Smooth muscle cell (in vitro differentiated cells): ENCODE data around the gene PROM1. TPM values are rescaled to one million over a fixed set of nuclear protein-coding genes. Genes with fewer than 3 reads are reported as not detected.

Experiments used
- DNase-seq: peaks from one replicate; lab custom pipeline; 2025; ENCODE audit not compliant: unreplicated experiment; lab: John Stamatoyannopoulos, UW
- H2AFZ ChIP-seq: fragments of 200-600 bp; sonication (generic); 2 replicates; pipeline ENCODE4 v1.6.0; 2016; ENCODE audit warnings: antibody characterized with exemption, low read depth, mild to moderate bottlenecking
- H3F3A ChIP-seq: fragments of 200-600 bp; sonication (generic); 2 replicates; pipeline ENCODE4 v1.6.0; 2017; ENCODE audit warnings: antibody characterized with exemption, low read depth
- H3K27ac ChIP-seq: fragments of 200-600 bp; sonication (generic); 2 replicates; pipeline ENCODE4 v1.5.1; 2016; ENCODE audit warnings: low read depth, mild to moderate bottlenecking
- H3K27me3 ChIP-seq: fragments of 200-600 bp; sonication (generic); 2 replicates; pipeline ENCODE4 v1.6.1; 2016; ENCODE audit warnings: low read depth, mild to moderate bottlenecking
- H3K36me3 ChIP-seq: fragments of 200-600 bp; sonication (generic); 2 replicates; pipeline ENCODE4 v1.5.1; 2016; ENCODE audit warnings: low read depth
- H3K4me1 ChIP-seq: fragments of 200-600 bp; sonication (generic); 2 replicates; pipeline ENCODE4 v1.5.1; 2016; ENCODE audit warnings: low read depth
- H3K4me2 ChIP-seq: fragments of 200-600 bp; sonication (generic); 2 replicates; pipeline ENCODE4 v1.6.0; 2016; ENCODE audit warnings: mild to moderate bottlenecking
- H3K4me3 ChIP-seq: fragments of 200-600 bp; sonication (generic); 2 replicates; pipeline ENCODE4 v1.5.1; 2016; ENCODE audit warnings: mild to moderate bottlenecking
- H3K79me2 ChIP-seq: fragments of 200-600 bp; sonication (generic); 2 replicates; pipeline ENCODE4 v1.6.0; 2016; ENCODE audit warnings: low read depth, mild to moderate bottlenecking
- H3K9ac ChIP-seq: fragments of 200-600 bp; sonication (generic); 2 replicates; pipeline ENCODE4 v1.6.0; 2016; ENCODE audit warnings: low read depth
- H3K9me3 ChIP-seq: fragments of 200-600 bp; sonication (generic); replicated peaks from 2 replicates; pipeline ENCODE4 v1.5.1; 2016; ENCODE audit warnings: low read depth
- H4K20me1 ChIP-seq: fragments of 200-600 bp; sonication (generic); 2 replicates; pipeline ENCODE4 v1.6.0; 2016; ENCODE audit warnings: low read depth
- CTCF ChIP-seq: fragments of 200-600 bp; sonication (generic); IDR thresholded peaks from 2 replicates; pipeline ENCODE4 v1.5.1; 2017; ENCODE audit warnings: borderline replicate concordance, mild to moderate bottlenecking, antibody characterized with exemption; ENCODE audit not compliant: insufficient read depth, poor library complexity, severe bottlenecking
- WGBS: methylation state at CpG from one replicate; pipeline ENCODE4 v1.1.7; 2016; ENCODE audit warnings: low lambda C conversion rate; 5-methylcytosine and 5-hydroxymethylcytosine counted together
- polyA plus RNA-seq: library from polyadenylated mRNA; unstranded; fragments of >200 nt; fragmentation: Nextera tagmentation; extraction: Ambion mirVana; gene quantifications from 2 replicates; pipeline ENCODE4 v1.2.1, GENCODE V29; 2016
- total RNA-seq: library from RNA; depleted of rRNA; stranded (reverse); fragments of >200 nt; gene quantifications from 2 replicates; pipeline ENCODE4 v1.2.3, GENCODE V29; 2014

The PROM1 gene
- total and polyA plus RNA-seq, 2 experiments from 2014 or later, result 0.56 to 1.7 TPM

GRCh38 chr4:15953625-15954024, 130.2 kb downstream of the PROM1 start:
- H4K20me1 ChIP-seq, result no peaks in the 10 kb centered on the region
- no peak overlapping the region for H3K4me2 ChIP-seq
- H3K4me3 ChIP-seq, result no peak overlapping the region
- H3K9ac ChIP-seq, result no peak overlapping the region
- H3K27me3 ChIP-seq, result no peaks in the 10 kb centered on the region
- TF ChIP-seq CTCF, result no peak
- H3K27ac ChIP-seq, result no peak overlapping the region
- no peaks in the 10 kb centered on the region for H3F3A ChIP-seq
- no peak for DNase-seq
- H2AFZ ChIP-seq, result no peak overlapping the region
- H3K79me2 ChIP-seq, result no peaks in the 10 kb centered on the region
- no peaks in the 10 kb centered on the region for H3K36me3 ChIP-seq
- H3K4me1 ChIP-seq, result no peaks in the 10 kb centered on the region
- no peaks in the 10 kb centered on the region for H3K9me3 ChIP-seq
- 85% methylated on average over 5 of the region's 5 CpGs for WGBS

- Histone ChIP-seq H2AFZ (no peak overlapping the region), H3K36me3 (no peaks in the 10 kb centered on the region), H3K9ac (no peak overlapping the region), H3K4me3 (no peak overlapping the region), H3K4me1 (no peaks in the 10 kb centered on the region), H3K9me3 (no peaks in the 10 kb centered on the region), H3K27me3 (no peaks in the 10 kb centered on the region), H3K27ac (no peak overlapping the region), H3K79me2 (no peaks in the 10 kb centered on the region), H3F3A (no peaks in the 10 kb centered on the region), H4K20me1 (no peaks in the 10 kb centered on the region), H3K4me2 (no peak overlapping the region)
- TF ChIP-seq CTCF, result no peak
- no peak for DNase-seq
These were observed 132.0 kb downstream of the PROM1 start for GRCh38 chr4:15951781-15952180.

DNA sequence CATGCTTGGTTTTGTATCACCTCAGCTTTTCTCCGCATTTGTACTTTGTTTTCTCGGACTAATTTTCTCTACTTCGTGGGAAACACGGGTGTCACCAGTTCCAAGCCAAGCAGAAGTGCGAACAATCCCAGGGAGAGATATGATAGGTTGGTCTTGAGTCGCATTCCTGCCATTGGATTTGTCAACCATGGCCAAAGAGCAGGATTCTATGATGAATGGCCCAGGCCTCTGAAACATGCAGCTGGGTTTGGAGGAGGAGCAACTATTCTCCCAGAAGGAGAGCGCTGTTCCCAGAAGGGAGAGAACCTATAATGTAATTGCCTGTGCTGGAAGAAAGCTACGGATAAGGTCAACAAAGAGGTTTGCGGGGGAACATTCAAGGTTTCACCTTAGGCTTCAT, 135.0 kb downstream of the PROM1 start:
- Histone ChIP-seq H3K36me3 (no peaks in the 10 kb centered on the region), H3K4me2 (no peak overlapping the region), H3F3A (no peaks in the 10 kb centered on the region), H3K27me3 (no peaks in the 10 kb centered on the region), H3K4me3 (no peak overlapping the region), H4K20me1 (no peaks in the 10 kb centered on the region), H3K9me3 (no peaks in the 10 kb centered on the region), H3K79me2 (no peaks in the 10 kb centered on the region), H3K4me1 (no peaks in the 10 kb centered on the region), H3K27ac (no peak overlapping the region), H2AFZ (no peak overlapping the region), H3K9ac (no peak overlapping the region)
- no peak for TF ChIP-seq CTCF
- no peak for DNase-seq
- 93% methylated on average over 9 of the region's 9 CpGs for WGBS

DNA sequence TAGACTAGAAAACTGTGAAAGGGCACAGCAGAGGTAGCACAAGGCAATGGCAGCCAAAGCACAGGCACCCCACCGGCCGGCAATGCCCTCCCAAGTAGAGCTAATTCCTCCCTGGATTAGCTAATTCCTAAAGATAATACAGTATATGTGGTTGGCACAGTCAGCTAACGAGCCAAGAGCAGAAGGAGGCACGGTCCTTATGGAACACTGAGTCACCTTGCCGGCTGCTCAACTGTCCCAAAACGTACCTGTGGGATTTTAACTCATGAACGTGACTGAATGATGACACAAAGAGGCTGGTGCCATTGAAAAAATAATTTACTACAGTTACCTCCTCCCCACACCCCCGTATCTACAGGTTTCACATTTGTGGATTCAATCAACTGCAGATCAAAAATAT, 136.1 kb downstream of the PROM1 start:
- no peak overlapping the region for H2AFZ ChIP-seq
- H3F3A ChIP-seq, result no peaks in the 10 kb centered on the region
- H3K36me3 ChIP-seq, result no peaks in the 10 kb centered on the region
- H3K27me3 ChIP-seq, result no peaks in the 10 kb centered on the region
- no peak for TF ChIP-seq CTCF
- H3K79me2 ChIP-seq, result no peaks in the 10 kb centered on the region
- H3K4me3 ChIP-seq, result no peak overlapping the region
- 89% methylated on average over 8 of the region's 8 CpGs for WGBS
- H3K27ac ChIP-seq, result no peak overlapping the region
- H3K4me2 ChIP-seq, result no peak overlapping the region
- H4K20me1 ChIP-seq, result no peaks in the 10 kb centered on the region
- no peak overlapping the region for H3K9ac ChIP-seq
- H3K9me3 ChIP-seq, result no peaks in the 10 kb centered on the region
- no peaks in the 10 kb centered on the region for H3K4me1 ChIP-seq
- no peak for DNase-seq
